MCF 10A (cell line): ENCODE data around the gene P2RY6. TPM values are rescaled to one million over a fixed set of nuclear protein-coding genes. Genes with fewer than 3 reads are reported as not detected.

Experiments
- BruUV-seq: library from RNA; stranded (reverse); fragments of 400-500 nt; replicated peaks from 2 replicates; lab custom pipeline; 2021; lab: Mats Ljungman, UMichigan
- CTCF ChIA-PET: fragments of 300-600 bp; sonication (Branson Sonifier 250); formaldehyde crosslinking; extraction: SDS; loops from one replicate; lab custom pipeline; 2021; ENCODE audit warnings: antibody characterized with exemption, inconsistent platforms; lab: Yijun Ruan, JAX
- POLR2A ChIA-PET: fragments of 300-600, 350-650 bp; sonication (Branson Sonifier 250); formaldehyde crosslinking; extraction: SDS; loops from one replicate; lab custom pipeline; 2020; ENCODE audit warnings: antibody characterized with exemption, inconsistent platforms; lab: Yijun Ruan, JAX
- DNase-seq: peaks from one replicate; pipeline ENCODE4 v3.0.0-alpha.2; 2018; ENCODE audit not compliant: unreplicated experiment
- H3K27ac Mint-ChIP-seq: one replicate; pipeline ENCODE4 v1.8.0; 2022; ENCODE audit warnings: mild to moderate bottlenecking, low read depth, mixed read lengths; ENCODE audit not compliant: unreplicated experiment
- H3K27me3 Mint-ChIP-seq: one replicate; pipeline ENCODE4 v1.8.0; 2022; ENCODE audit warnings: mixed read lengths; ENCODE audit not compliant: insufficient read depth, unreplicated experiment
- H3K36me3 Mint-ChIP-seq: one replicate; pipeline ENCODE4 v1.8.0; 2022; ENCODE audit warnings: mild to moderate bottlenecking, moderate library complexity, mixed read lengths; ENCODE audit not compliant: insufficient read depth, unreplicated experiment
- H3K4me1 Mint-ChIP-seq: one replicate; pipeline ENCODE4 v1.8.0; 2022; ENCODE audit warnings: mixed read lengths; ENCODE audit not compliant: insufficient read depth, unreplicated experiment
- H3K4me3 Mint-ChIP-seq: one replicate; pipeline ENCODE4 v1.8.0; 2022; ENCODE audit warnings: mild to moderate bottlenecking, moderate library complexity, mixed read lengths; ENCODE audit not compliant: unreplicated experiment
- H3K9me3 Mint-ChIP-seq: one replicate; pipeline ENCODE4 v1.8.0; 2022; ENCODE audit warnings: mixed read lengths; ENCODE audit not compliant: unreplicated experiment
- intact Hi-C: fragments of 100-400 bp; cut with micrococcal nuclease; formaldehyde crosslinking; loops from 2 replicates; pipeline ENCODE4 v1.14.1; 2022
- total RNA-seq: library from RNA; stranded (reverse); gene quantifications from 2 replicates; pipeline ENCODE4 v1.2.3, GENCODE V29; 2022
- TF ChIP-seq, protein P1 (sequence below): fragments of 200-600 bp; IDR thresholded peaks from one replicate; pipeline ENCODE4 v1.8.0; 2022; ENCODE audit warnings: antibody characterized with exemption, mild to moderate bottlenecking; ENCODE audit not compliant: unreplicated experiment

P2RY6 gene
- total RNA-seq, 1 experiment from 2014 or later = not detected

DNA sequence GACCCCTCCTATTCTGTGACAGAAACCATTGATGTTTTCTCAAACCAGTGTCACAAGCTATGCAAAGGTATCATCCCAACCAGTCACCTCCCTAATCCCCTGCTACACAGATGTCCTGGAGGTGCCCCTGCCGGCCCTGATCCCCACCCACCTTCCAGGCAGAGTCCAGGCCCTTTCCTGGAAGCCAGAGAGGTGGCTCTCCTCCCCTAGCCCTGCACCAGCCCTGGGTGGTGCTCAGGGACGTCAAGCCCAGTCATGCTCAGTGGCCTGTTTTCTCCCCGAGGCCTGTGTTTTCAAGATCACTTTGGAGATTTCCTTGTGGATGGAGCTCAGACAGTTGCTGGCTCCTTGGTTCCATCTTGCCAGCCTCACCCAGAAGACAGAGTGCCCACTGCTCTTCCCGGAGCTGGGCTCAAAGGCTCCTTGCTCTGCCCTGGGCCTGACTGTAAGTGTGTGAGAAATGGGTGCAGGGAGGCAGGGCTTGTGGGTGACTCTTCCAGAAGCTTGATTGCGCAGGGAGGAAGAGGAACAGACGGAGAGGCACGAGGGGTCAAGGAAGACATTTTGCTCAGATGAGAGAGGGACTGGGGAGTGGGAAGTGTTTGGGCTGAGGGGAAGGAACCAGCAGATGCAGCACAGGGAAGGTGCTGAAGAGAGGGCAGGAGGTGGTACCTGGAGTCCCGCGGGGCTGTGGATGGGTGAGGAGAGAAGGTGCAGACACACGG is 11.3 kb downstream of the P2RY6 start:
- no peaks in the 10 kb centered on the region for H3K4me1 Mint-ChIP-seq
- BruUV-seq = no TSS peak

DNA sequence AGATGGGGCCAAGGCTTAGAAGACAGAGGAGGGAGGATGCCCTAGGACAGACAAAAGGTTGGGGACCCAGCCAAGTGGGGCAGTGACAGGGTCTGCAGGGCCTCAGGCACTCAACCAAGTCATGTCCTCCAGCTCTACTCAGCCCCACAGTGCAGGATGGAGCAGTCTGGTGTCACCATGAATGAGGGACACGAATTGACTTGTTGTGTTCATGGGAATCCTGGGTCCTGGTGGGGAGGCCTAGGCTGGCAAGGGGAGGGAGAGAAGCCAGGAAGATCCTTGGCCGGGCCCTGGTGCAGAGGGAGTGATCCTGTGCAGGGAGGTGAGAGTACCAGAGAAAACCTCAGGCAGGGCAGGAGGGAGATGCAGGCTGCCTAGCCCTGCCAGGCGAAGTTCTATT is 12.0 kb downstream of the P2RY6 start:
- no peaks in the 10 kb centered on the region for H3K9me3 Mint-ChIP-seq
- H3K4me1 Mint-ChIP-seq = peaks cover 2% of the 10 kb centered on the region
- no peak overlapping the region for H3K27ac Mint-ChIP-seq
- no peak overlapping the region for H3K4me3 Mint-ChIP-seq
- H3K27me3 Mint-ChIP-seq = no peaks in the 10 kb centered on the region
- no peak for DNase-seq
- POLR2A ChIA-PET = no interaction called here
- CTCF ChIA-PET = no interaction called here
- no peaks in the 10 kb centered on the region for H3K36me3 Mint-ChIP-seq
- TF ChIP-seq, protein P1, sequence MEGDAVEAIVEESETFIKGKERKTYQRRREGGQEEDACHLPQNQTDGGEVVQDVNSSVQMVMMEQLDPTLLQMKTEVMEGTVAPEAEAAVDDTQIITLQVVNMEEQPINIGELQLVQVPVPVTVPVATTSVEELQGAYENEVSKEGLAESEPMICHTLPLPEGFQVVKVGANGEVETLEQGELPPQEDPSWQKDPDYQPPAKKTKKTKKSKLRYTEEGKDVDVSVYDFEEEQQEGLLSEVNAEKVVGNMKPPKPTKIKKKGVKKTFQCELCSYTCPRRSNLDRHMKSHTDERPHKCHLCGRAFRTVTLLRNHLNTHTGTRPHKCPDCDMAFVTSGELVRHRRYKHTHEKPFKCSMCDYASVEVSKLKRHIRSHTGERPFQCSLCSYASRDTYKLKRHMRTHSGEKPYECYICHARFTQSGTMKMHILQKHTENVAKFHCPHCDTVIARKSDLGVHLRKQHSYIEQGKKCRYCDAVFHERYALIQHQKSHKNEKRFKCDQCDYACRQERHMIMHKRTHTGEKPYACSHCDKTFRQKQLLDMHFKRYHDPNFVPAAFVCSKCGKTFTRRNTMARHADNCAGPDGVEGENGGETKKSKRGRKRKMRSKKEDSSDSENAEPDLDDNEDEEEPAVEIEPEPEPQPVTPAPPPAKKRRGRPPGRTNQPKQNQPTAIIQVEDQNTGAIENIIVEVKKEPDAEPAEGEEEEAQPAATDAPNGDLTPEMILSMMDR = no peak
- intact Hi-C loops = no loop called here
- BruUV-seq = no TSS peak

More for the DNA sequence above, 11.3 kb downstream of the P2RY6 start:
- no peak overlapping the region for H3K4me3 Mint-ChIP-seq
- ChIA-PET POLR2A (no interaction called here), CTCF (interaction anchor here (0.6 to 1.3 kb wide), 4 partner anchors 12 to 812 kb away, joined by 3 to 4 read pairs (median 4); no protein-coding TSS in a partner anchor)
- H3K27me3 Mint-ChIP-seq = no peaks in the 10 kb centered on the region
- H3K36me3 Mint-ChIP-seq = no peaks in the 10 kb centered on the region
- no peak overlapping the region for H3K27ac Mint-ChIP-seq
- H3K9me3 Mint-ChIP-seq = no peaks in the 10 kb centered on the region
- no peak for DNase-seq
- intact Hi-C loops = no loop called here
- TF ChIP-seq, protein P1 = no peak

DNA sequence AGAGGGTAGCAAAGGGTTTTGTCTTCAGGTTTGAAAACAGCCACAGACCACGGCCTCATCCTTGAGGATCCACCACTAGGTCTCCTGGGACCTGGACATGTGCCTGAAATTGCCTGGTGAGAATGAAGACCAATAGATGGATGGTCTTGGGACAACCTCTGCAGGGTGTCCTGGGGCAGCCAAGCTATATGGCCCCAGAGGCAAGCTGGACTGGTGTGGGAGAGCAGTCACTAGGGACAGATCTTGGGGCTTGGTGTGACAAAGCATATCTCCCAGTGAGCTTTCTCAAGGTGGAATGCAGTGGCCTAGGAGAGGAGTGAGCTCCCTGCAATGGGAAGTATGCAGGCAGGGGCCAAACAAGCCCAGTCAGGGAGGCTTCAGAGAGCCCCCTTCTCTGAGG is 13.6 kb downstream of the P2RY6 start:
- H3K9me3 Mint-ChIP-seq = no peaks in the 10 kb centered on the region
- no peak overlapping the region for H3K27ac Mint-ChIP-seq
- H3K4me3 Mint-ChIP-seq = no peak overlapping the region
- no peaks in the 10 kb centered on the region for H3K27me3 Mint-ChIP-seq
- no peaks in the 10 kb centered on the region for H3K36me3 Mint-ChIP-seq
- no TSS peak for BruUV-seq
- DNase-seq = no peak
- CTCF ChIA-PET = interaction anchor here (0.6 to 0.8 kb wide), 2 partner anchors 229 to 309 kb away, joined by 3 read pairs; no protein-coding TSS in a partner anchor
- intact Hi-C loops = no loop called here
- H3K4me1 Mint-ChIP-seq = peaks cover 6% of the 10 kb centered on the region
- POLR2A ChIA-PET = interaction anchor here (0.6 kb wide), 1 partner anchor 71 kb away, joined by 3 read pairs; no protein-coding TSS in a partner anchor
- TF ChIP-seq, protein P1 = no peak

DNA sequence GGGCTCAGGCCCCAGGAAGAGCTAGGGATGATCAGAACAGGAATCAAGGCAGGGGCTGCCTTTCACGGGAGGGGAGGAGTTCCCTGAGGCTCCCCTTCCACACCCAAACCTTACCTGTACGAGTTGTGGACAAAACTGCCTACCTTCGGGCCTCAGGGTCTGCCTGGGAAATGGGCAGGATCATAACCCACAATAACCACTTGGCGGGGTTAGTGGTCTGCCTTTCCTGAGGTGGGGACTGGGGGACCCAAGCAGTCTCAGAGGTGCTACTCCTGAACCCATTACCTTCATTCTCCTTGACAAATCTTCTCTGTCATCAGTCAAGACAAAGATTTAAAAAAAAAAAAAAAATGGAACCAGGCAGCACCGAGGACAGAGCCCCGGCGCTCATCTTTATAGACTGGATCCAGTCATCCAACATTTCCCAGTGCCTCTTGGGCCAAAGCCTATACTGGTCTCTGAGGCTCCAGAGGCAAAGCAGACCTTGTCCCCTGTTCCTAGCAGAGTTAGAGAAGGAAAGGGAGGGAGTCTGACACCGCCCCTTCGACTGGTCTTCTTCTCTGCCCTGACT is 14.2 kb downstream of the P2RY6 start:
- ChIA-PET CTCF (interaction anchor here (0.6 to 0.8 kb wide), 3 partner anchors 139 to 310 kb away, joined by 3 read pairs; no protein-coding TSS in a partner anchor), POLR2A (interaction anchor here (0.6 kb wide), 1 partner anchor 72 kb away, joined by 3 read pairs; no protein-coding TSS in a partner anchor)
- TF ChIP-seq, protein P1 = no peak
- Mint-ChIP-seq H3K27ac (no peak overlapping the region), H3K4me3 (no peak overlapping the region), H3K36me3 (no peaks in the 10 kb centered on the region), H3K4me1 (peaks cover 6% of the 10 kb centered on the region), H3K9me3 (no peaks in the 10 kb centered on the region), H3K27me3 (no peaks in the 10 kb centered on the region)
- DNase-seq = no peak
- no TSS peak for BruUV-seq
- intact Hi-C loops = no loop called here
